ENCODE data around the gene CNNM1.

GRCh38 chr10:99396471-99396870, 67.3 kb downstream of the CNNM1 start:
- TF ChIP-seq, protein P1, sequence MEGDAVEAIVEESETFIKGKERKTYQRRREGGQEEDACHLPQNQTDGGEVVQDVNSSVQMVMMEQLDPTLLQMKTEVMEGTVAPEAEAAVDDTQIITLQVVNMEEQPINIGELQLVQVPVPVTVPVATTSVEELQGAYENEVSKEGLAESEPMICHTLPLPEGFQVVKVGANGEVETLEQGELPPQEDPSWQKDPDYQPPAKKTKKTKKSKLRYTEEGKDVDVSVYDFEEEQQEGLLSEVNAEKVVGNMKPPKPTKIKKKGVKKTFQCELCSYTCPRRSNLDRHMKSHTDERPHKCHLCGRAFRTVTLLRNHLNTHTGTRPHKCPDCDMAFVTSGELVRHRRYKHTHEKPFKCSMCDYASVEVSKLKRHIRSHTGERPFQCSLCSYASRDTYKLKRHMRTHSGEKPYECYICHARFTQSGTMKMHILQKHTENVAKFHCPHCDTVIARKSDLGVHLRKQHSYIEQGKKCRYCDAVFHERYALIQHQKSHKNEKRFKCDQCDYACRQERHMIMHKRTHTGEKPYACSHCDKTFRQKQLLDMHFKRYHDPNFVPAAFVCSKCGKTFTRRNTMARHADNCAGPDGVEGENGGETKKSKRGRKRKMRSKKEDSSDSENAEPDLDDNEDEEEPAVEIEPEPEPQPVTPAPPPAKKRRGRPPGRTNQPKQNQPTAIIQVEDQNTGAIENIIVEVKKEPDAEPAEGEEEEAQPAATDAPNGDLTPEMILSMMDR (conservative IDR thresholded peaks at IDR 0.05; ENCODE audit: low read length), result no peak
- no peak for TF ChIP-seq EZH2phosphoT487 (IDR thresholded peaks at IDR 0.05; ENCODE audit: borderline replicate concordance, low read depth, low read length)
